GM12874 (cell line): Measurements from ENCODE around the gene CHRD.

Experiments used
- CTCF ChIP-seq: IDR thresholded peaks from 2 replicates; pipeline ENCODE4 v1.5.1; 2011; ENCODE audit warnings: low read depth, mild to moderate bottlenecking, control low read depth, low read length, moderate library complexity; ENCODE audit not compliant: insufficient read depth

CHRD gene

GRCh38 chr3:184354121-184354728 lies 25.6 kb upstream of the CHRD start:
- TF ChIP-seq CTCF = peak; percentile 88

GRCh38 chr3:184354754-184355153 lies 25.1 kb upstream of the CHRD start:
- no peak for TF ChIP-seq CTCF

- no peak for TF ChIP-seq CTCF
These were observed 24.4 kb upstream of the CHRD start for GRCh38 chr3:184355261-184356040.

GRCh38 chr3:184357248-184358123 lies 22.4 kb upstream of the CHRD start:
- no peak for TF ChIP-seq CTCF

- TF ChIP-seq CTCF = no peak
These were observed 21.6 kb upstream of the CHRD start for GRCh38 chr3:184358124-184358767.

- TF ChIP-seq CTCF = no peak
These were observed 20.9 kb upstream of the CHRD start for GRCh38 chr3:184358921-184359350.
